GM23338 (cell line): Measurements from ENCODE around the gene VWA5A.

Experiments
- CTCF ChIP-seq, 2 experiments: fragments of 200-600 bp in 1 of 2; sonication (generic) in 1 of 2; conservative IDR thresholded peaks; 2 replicates each; pipeline versions ENCODE4 v1.5.1 to v1.6.1; 2016 to 2017; ENCODE audit warnings: antibody characterized with exemption in 2 of 2, low read depth in 2 of 2, mild to moderate bottlenecking in 2 of 2, moderate library complexity in 1 of 2
- EZH2phosphoT487 ChIP-seq: fragments of 200-600 bp; sonication (generic); IDR thresholded peaks from one replicate; pipeline ENCODE4 v1.8.1; 2018; ENCODE audit warnings: antibody characterized with exemption; ENCODE audit not compliant: unreplicated experiment
- REST ChIP-seq: IDR thresholded peaks from one replicate; pipeline ENCODE4 v1.6.1; 2018; ENCODE audit warnings: antibody characterized with exemption; ENCODE audit not compliant: unreplicated experiment

- peak; percentile 74 to 90 for TF ChIP-seq CTCF (conservative IDR thresholded peaks at IDR 0.05; ENCODE audit: low read depth in 2 of 2)
- no peak for TF ChIP-seq REST
- TF ChIP-seq EZH2phosphoT487, result no peak
Observed at GRCh38 chr11:124069429-124070401, 45.5 kb upstream of the VWA5A start.
